Measurements from ENCODE around the gene HSD17B8.
"Not testable (repeated sequence)": the region's sequence is repeated elsewhere in the genome, so short reads cannot be mapped to it uniquely, and the experiment has no call there.

Gene HSD17B8

DNA sequence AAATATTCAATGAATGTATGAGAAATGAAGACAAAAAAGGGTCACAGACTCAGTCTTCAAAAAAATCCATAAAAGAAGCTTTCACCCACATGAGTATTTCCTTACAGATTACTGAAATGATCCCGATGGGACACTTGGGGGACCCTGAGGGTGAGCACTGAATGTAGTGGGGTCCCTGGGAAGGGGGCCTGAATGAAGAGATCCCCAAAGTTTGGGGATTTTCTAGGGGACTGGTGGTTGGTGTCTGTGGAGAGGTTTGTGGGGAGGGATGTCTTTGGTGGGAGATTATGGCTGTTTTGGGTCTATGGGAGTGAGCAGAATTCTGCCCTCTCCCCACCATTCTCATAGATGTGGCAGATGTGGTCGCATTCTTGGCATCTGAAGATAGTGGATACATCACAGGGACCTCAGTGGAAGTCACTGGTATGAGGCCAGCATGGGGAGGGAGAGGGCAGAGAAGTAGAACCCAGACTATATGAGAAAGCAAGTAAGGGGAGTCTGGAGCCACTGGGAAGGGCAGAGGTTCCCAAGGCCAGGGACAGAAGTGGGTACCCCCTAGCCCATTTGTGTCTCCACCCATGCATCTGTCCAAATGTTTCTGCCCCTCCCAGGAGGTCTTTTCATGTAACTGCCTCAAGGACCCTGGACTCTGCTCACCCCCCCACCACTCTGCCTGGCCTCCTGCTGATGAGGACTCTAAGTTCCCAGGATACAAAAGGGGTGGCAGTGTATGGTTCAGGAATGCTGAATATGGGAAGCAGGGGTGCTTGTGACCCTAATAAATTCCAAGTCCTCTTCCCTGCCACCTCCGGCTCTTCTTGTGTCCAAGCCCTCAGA is 1.8 kb downstream of the HSD17B8 start:
- DNase-seq (ENCODE audit: low spot score): no peak

DNA sequence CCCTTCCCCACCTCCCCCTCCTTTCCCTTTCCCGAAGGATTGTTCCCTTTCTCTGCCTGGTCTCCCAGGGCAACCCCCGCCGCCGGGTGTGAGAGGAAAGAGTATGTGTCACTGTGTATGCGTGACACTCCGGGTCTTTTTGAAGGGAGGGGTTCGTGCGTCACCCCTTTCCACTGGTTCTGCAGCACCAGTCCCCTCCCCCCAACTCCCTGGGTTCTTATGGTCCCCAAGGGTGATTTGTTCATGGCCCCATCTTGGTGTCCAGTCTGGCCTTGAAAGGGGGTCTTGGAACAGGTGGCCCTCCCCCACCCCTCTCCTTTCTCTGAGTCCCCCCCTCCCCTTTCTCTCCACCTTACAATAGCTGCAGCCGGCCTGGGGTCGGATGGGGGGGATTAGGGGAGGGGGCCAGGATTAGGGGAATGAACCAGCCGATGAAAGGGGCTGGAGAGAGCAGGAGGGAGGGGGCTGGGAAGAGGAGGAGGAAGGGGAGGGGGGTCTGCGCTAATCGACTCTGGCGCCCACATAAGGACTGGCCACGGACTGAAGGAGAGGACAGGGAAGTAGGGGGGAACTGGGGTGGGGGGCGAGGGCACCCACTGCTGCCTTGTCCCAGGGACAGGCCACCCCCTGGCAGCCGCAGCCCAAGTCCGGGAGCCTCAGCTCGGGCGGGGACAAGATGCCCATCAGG is 2.6 kb downstream of the HSD17B8 start:
- no peak for DNase-seq (ENCODE audit: low spot score)

DNA sequence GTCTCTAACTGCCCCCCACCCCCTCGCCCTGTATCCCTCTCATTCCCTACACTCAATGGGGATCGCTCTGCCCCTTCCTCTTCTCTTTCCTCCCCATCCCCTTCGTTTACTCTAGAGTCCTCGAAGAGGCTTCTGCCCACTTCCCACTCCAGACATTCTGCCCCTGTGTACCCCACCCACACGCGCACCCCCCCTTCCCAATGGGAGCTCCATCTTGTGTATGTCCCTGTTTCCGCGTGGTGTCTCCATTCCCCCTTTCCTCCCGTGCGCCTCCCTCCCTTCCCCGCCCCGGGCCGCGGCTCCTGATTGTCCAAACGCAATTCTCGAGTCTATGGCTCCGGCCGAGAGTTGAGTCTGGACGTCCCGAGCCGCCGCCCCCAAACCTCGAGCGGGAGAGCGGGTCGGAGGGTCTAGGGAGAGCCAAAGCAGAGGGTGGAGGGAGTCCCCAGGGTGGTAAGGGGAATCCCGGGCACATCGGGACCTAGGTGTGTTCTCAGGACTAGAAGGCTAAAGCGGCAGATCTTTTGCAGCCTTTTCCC is 3.2 kb downstream of the HSD17B8 start:
- peak; percentile 64 for DNase-seq (ENCODE audit: low spot score)

DNA sequence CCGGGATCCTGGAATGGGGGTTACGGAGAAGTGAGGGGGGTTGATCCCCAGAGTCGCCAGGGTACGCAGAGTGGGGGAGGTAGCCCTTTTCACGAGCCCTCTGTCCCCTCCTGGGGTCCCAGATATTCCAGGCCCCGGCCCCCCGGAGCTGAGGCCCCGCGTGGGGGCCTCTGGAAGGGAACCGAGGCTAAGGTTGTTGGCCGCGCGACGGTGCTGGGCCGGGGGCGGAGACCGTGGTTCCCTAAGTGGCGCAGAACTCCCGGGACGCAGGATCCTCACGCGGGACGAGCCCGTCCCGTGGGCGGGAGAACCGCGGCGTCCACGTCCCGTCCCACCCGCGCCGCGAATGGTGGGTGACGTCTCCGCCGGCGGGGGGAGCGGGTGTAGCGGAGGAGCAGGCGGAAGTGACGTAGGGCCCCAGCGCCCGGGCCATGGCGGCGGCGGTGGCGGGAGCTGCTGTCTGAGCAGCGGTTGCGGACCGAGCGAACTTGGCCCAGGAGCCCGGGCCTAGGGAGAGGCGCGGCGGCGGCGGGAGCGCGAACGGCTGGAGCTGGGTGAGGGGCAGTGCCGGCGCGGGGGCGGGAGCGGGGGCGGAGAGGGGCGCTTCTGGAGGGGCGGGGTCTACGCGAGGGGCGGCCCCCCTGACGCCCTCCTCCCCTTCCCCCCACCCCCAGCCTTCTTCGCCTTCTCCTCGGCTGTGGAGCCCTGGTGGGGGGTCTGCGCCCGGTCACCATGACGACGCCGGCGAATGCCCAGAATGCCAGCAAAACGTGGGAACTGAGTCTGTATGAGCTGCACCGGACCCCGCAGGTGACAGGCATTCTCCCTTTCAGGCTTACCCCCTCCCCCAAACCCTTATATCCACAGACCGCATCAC is 3.9 kb downstream of the HSD17B8 start, which contains the start of gene RING1:
TSS of gene RING1 (plus strand) at position 410 of the 877 bp plus-strand sequence. CDS start at position 733, 323 bp downstream.
- peak; percentile 95 for DNase-seq (ENCODE audit: low spot score)

DNA sequence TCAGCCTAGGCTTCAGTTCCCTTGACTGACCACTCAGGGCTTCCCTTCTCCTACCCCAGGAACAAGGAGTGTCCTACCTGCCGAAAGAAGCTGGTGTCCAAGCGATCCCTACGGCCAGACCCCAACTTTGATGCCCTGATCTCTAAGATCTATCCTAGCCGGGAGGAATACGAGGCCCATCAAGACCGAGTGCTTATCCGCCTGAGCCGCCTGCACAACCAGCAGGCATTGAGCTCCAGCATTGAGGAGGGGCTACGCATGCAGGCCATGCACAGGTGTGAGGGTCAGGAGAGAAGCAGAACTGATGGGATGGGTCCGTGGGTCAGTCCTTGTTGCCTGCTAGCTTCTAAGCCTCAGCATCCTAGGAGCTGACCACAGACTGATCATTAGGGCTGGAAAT is 5.4 kb downstream of the HSD17B8 start:
- no peak for DNase-seq (ENCODE audit: low spot score)

DNA sequence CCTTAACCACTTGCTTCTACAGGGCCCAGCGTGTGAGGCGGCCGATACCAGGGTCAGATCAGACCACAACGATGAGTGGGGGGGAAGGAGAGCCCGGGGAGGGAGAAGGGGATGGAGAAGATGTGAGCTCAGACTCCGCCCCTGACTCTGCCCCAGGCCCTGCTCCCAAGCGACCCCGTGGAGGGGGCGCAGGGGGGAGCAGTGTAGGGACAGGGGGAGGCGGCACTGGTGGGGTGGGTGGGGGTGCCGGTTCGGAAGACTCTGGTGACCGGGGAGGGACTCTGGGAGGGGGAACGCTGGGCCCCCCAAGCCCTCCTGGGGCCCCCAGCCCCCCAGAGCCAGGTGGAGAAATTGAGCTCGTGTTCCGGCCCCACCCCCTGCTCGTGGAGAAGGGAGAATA is 6.7 kb downstream of the HSD17B8 start:
- DNase-seq (ENCODE audit: low spot score): no peak

DNA sequence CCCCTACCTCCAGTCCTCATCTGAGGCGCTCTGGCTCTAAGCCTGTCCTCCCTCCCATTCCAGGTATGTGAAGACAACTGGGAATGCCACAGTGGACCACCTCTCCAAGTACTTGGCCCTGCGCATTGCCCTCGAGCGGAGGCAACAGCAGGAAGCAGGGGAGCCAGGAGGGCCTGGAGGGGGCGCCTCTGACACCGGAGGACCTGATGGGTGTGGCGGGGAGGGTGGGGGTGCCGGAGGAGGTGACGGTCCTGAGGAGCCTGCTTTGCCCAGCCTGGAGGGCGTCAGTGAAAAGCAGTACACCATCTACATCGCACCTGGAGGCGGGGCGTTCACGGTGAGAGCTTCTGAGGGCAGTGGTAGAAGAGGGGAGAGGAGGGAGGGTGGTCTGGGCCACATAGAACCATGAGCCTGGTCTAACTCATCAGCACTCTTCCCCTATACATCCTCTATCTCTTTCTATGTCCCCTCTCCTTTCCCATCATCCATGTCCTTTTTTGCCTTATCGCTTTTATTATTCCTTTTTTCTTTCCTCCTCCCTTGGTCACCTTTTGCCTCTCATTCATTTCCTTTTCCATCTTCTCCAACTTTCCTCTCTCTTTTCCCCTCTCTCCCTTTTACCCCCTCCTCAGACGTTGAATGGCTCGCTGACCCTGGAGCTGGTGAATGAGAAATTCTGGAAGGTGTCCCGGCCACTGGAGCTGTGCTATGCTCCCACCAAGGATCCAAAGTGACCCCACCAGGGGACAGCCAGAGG is 7.4 kb downstream of the HSD17B8 start:
- DNase-seq (ENCODE audit: low spot score): no peak

DNA sequence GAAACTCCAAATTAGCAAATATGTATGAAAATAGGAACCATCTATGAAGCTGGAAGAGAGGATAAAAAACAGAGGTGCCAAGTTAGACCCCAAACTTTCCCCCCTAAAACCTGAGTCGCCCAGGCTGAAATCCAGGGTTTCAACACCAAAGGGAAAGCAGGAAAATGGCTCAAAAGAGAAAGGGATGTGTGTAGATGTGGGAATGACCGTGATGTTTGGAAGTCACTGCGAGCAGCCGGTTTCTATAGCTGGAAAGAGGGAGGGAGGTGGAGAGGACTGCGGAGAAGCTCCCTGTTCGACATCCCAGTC is 8.4 kb downstream of the HSD17B8 start:
- DNase-seq (ENCODE audit: low spot score): no peak

GRCh38 chr6:33213166-33213988 is 8.9 kb downstream of the HSD17B8 start:
- DNase-seq (ENCODE audit: low spot score): peak; percentile 65

DNA sequence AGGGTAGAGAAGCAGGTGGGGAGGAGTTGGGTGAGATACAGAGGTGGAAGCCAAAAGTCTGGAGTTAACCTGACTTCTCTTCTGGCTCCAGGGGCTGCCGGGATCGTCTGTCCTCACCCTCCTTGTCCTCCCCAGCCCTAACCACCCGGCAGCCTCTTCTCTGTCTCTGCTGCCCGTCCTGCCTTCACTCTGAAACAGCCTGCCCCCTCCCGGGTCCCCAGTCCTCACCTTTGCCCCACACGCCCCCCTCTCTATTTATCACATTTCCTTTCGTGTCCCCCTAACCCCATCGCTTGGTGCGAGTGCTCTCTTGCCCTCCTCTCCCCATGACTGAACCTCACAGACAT is 9.5 kb downstream of the HSD17B8 start:
- DNase-seq (ENCODE audit: low spot score): no peak

- no peak for DNase-seq (ENCODE audit: low spot score)
Measured at GRCh38 chr6:33215271-33216116, 11.0 kb downstream of the HSD17B8 start.

DNA sequence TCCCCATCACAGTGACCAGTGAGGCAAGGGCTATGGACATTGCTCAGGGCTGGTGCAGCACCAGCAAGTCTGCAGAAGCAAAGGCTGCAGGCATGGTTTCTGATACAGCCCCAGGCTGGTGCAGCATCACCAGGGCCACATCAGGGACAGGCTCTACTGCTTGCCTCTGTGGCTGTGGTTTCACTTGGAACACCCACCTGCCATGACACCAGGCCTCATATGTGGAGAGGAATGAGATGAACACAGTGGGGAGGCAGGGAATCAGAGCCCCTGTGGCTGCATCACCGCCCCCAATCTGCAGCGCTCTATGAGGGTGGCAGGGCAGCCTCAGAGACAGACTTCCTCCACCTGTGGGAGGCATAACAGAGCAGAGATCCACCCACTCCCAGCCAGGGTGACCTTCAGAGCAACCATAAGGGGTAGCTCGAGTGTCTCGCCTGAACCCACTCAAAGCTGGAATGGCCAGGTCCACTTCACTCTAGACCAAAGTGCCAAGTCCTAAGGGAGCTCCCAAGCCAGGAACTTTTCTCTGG is 11.7 kb downstream of the HSD17B8 start:
- no peak for DNase-seq (ENCODE audit: low spot score)

- DNase-seq (ENCODE audit: low spot score): no peak
Measured at GRCh38 chr6:33217246-33217645, 12.8 kb downstream of the HSD17B8 start.

DNA sequence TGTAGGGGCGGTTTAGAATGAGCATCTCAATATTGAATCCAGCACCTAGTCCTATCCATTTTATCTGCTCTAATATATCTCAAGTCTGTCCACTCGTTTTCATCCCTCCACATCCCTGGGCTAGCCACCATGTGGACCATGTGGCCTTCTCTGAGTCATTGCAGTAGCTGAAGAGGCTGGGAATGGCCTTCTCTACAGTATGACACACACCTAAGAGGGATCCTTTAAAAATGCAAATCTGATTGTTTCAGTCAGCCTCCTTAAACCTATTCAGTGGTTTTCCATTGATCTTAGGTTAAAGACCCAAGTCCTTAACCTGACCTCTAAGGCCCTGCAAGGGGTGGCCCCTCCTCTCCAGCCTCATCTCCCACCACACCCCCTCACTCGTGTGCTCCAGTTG is 13.2 kb downstream of the HSD17B8 start:
- no peak for DNase-seq (ENCODE audit: low spot score)

DNA sequence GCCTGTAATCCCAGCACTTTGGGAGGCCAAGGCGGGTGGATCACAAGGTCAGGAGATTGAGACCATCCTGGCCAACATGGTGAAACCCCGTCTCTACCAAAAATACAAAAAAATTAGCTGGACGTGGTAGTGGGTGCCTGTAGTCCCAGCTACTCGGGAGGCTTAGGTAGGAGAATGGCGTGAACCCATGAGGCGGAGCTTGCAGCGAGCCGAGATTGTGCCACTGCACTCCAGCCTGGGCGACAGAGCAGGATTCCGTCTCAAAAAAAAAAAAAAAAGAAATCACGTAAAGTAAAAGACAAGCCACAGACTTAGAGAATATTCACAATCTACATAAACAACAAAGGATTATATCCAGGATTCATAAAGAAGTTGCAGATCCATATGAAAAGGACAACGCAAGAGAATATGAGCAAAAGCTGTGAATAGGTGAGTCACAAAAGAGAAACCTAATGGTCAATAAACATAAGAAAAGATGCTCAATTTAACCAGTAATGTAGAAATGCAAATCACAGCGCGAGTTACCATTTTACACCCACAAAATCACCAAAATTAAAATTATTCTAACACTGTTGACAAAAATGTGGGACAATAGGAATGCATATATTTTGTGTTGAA is 22.2 kb downstream of the HSD17B8 start:
- not testable (repeated sequence) for DNase-seq (ENCODE audit: low spot score)

- DNase-seq (ENCODE audit: low spot score): no peak
Measured at GRCh38 chr6:33235221-33235634, 30.8 kb downstream of the HSD17B8 start.

DNA sequence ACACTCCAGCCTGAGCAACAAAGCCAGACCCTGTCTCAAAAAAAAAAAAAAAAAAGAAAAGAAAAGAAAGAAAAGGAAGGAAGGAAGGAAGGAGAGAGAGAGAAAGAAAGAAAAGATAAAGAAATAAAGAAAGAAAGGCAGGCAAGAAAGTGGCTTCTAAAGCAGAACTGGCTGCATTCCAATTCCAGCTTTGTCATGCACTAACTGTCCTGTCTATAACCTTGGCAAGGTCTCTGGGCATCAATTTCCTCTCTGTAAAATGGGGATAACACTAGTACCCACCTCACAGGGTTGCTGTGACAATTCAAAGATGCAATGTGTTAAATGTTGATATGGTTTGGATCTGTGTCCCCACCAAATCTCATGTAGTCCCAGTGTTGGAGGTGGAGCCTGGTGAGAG is 31.9 kb downstream of the HSD17B8 start:
- no peak for DNase-seq (ENCODE audit: low spot score)

DNA sequence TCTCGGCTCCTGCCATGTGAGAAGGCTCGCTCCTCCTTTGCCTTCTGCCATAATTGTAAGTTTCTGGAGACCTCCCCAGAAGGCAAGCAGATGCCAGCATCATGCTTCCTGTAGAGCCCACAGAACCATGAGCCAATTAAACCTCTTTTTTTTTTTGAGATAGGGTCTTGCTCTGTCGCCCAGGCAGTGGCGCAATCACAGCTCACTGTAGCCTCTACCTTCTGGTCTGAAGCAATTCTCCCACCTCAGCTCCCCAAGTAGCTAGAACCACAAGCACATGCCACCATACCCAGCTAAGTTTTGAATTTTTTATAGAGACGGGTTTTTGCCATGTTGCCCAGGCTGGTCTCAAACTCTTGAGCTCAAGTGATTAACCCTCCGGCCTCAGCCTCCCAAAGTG is 32.4 kb downstream of the HSD17B8 start:
- DNase-seq (ENCODE audit: low spot score): no peak

DNA sequence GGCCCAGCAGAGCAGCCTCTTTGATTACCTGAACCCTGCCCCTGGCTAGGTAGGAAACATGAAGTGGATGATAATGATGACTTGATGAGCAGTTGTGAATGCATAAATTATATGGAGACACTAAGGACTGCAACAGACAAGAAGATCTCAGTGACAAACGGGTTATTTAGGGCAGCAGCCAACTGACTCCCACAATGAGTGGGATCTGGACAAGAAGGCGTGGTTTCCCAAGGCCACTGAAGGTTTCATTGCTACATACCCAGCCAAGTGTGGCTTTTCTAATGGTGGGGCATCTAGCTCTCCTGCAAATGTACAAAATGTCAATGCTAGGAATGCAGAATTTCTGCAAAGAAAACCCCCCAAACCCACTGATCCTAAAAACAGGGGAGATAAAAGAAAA is 33.3 kb downstream of the HSD17B8 start:
- no peak for DNase-seq (ENCODE audit: low spot score)

Measured in D341Med (cell line).